D341Med (cell line): ENCODE results near the gene MRPS17.
"Not testable (repeated sequence)": the region's sequence is repeated elsewhere in the genome, so short reads cannot be mapped to it uniquely, and the experiment has no call there.

ENCODE experiments used
- DNase-seq: peaks from one replicate; pipeline ENCODE4 v3.0.0; 2012; ENCODE audit warnings: low spot score

MRPS17 gene

DNA sequence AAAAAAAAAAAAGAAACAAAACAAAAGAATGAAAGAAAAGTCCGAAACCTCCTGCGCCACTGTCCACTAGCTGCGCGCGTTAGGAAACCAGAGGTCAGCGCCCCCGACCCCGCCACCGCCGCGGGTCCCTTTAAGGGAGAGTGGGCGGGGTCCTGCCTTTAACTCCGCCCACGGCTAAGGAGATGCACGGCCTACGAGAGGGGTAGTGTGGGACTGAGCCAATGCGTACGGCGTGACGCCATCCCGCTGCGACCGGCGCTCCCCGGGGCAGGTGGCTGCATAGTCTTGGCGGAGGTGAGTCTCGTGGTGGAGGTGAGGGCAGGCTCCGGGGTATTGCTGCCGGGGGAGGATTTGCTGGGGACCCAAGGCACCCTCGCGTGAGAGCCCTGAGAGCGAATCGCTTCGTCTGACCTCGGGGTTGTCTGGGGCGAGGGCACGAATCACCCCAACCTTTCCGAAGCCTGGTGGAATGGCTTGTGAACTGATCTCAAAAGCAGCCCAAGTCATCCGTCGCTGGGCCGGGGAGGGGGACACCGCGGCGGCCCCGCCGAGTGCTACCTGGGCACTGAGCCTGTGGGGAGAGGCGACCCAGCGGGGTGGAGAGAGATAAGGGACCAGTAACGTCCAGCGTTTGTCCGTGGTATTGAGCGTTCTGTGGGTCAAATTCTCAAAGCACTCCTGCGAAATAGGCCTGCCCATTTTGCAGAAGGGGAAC is at the start of gene MRPS17:
Gene MRPS17 (plus strand): TSS at position 241 of the 715 bp plus-strand sequence. CDS start 1,319 bp downstream, outside the sequence.
- peak; percentile 98 for DNase-seq

DNA sequence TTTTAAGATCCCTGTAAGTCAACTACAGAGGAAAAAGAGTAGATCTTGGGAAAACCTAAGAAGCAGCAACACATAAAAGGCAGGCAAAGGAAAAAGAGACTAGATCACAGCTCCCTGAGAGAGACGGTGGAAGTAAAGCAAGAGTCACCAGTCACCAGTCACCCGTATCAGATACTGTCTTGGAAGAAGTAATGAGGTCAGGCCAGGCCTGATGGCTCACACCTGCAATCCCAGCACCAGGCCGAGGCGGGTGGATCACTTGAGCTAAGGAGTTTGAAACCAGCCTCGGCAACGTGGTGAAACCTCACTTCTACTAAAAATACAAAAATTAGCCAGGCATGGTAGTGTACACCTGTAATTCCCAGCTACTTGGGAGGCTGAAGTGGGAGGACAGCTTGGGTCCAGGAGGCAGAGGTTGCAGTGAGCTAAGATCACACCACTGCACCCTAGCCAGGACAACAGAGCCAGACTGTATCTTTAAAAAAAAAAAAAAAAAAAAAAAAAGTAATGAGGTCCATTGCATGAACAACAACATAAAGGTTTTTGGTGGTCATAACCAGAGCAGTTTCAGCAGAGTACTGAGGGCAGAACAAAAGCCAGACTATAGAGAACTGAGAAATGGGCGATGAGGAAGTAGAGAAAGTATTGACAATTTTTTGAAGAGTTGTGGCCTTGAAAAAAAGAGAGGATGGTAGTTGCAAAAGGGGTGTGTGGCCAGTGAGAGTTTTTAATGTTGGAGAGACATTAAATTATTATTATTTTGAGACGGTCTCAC is 47.5 kb upstream of the MRPS17 start:
- no peak for DNase-seq

DNA sequence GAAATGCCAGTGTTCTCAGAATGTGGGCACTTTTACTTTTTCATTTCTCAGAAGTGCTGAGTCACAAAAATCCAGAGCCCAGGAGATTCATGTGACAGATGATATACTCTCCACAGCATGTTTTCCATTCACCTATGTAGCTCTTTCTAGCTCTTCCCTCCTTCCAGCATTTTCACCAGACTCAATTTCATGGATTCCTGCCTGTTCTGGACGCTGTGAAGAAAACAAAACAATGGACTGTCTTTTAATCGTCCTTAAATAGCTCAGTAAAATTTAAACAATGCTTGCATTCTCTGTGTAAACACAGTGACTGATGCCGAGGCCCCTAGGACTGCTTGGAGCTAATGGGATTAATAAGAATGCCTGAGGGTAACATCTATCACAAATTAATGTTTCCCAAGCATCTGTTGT is 38.9 kb upstream of the MRPS17 start:
- DNase-seq, result no peak

DNA sequence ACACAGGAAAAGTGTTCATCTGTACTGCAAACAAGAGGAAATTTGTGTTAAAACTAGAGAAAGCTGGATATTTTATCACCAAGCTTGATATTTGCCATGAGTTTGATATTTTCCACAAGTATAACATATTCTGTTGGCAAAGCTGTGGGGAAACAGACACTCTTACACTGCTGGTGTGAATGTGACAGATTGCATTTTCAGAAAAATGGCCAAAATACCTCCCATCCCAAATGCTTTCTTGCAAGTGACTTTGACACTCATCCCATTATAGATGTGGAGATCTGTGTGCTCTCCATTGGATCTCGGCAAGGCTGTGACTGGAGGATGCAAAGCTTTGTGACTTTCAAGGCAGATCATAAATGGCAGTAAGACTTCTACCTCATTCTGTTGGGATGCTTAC is 33.9 kb upstream of the MRPS17 start:
- no peak for DNase-seq

DNA sequence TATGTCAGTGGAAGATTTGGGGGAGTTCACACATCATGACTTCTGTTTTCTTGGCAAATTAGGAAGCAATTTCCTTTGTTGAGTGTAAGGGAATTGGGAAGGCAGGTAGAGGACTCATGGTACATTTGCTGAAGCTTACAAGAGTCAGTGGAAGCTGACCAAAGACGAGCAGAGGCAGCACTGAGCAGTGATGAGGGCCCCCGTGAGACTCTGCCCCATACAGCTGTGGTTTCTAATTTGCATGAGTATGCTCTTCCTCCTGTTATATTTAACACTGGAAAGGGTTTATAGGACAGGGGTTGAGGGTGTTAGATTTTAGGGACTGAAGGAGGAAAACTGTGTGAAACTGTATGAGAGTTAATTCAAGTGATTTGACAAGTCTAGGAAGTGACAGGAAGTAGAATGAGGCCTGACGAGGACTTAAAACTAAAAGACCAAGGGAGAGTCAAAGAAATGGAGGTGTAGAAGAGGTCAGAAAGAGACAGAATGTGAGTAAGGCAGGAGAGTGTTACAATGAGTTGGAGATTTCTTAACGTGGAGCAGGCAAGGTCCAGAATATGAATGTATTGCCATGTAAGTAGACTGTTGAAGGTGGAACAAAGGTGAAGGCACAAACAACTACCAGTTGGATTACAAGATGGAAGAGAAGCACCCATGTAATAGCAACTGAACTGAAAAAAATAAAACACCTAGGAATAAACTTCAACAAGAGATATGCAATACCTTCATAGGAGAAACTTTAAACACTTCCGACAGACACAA is 23.5 kb upstream of the MRPS17 start:
- no peak for DNase-seq

DNA sequence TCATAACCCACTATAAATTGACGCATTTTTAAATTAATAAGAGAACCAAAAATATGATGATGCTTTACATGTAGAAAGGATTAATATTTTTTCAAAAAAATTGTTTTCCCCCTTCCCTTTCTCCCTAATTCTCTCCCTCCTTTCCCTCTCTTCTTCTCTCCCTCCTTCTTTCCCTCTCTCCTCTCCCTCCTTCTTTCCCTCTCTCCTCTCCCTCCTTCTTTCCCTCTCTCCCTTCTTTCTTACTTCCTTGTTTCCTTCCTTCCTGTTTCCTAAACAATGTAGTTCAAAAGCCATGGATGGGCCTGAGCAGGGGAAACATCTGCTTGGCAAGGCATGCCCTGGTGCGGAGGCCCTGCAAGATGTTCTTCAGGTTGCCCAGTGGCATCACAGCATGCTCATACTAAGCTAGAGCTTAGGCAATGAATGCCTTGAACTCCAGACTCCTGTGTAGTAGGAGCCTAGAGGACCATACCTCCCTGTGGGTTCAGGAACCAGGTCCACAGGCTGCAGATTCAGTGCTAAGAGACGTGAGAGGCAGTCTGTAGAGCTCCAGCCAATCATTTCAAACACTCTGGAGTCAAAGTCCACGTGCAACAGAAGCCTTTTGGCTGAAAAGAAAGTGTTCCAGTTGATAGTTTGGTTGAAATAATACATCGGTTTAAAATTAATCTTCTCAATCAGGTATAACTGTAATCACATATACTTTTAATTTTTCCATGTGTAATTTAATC is 20.1 kb upstream of the MRPS17 start:
- DNase-seq, result no peak

DNA sequence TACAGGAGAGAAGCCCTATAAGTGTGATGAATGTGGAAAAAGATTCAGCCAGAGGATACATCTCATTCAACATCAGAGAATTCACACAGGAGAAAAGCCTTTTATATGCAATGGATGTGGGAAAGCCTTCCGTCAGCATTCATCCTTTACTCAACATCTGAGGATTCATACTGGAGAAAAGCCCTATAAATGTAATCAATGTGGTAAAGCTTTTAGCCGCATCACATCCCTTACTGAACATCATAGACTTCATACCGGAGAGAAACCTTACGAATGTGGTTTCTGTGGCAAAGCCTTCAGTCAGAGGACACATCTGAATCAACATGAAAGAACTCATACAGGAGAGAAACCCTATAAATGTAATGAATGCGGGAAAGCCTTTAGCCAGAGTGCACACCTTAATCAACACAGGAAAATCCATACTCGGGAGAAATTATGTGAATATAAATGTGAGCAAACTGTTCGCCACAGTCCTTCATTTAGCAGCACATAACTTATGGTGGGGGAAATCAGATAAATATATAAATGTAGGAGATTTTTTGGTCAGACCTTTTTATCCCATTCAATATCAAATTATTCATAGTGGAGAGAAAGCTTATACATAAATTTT is 12.1 kb upstream of the MRPS17 start:
- DNase-seq, result no peak

DNA sequence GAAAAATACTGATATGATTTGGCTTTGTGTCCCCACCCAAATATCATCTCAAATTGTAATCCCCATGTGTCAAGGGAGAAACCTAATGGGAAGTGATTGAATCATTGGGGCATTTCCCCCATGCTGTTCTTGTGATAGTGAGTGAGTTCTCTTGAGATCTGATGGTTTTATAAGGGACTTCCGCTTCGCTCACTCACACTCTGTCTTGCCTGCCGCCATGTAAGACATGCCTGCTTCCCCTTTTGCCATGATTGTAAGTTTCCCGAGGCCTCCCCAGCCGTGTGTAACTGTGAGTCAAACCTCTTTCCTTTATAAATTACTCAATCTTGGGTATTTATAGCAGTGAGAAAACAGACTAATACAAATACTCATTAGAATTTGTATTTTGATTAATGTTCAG is 5.1 kb upstream of the MRPS17 start:
- no peak for DNase-seq

DNA sequence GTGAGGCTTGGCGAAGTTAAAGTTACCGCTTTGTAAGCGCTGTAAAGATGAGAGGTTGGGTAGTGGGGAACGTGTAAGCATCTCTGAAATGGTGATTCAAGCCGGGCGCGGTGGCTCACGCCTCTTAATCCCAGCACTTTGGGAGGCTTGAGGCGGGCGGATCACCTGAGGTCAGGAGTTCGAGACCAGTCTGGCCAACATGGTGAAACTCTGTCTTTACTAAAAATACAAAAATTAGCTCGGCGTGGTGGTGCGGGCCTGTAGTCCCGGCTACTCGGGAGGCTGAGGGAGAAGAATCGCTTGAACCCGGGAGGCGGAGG is 635 bp downstream of the MRPS17 start:
- not testable (repeated sequence) for DNase-seq

DNA sequence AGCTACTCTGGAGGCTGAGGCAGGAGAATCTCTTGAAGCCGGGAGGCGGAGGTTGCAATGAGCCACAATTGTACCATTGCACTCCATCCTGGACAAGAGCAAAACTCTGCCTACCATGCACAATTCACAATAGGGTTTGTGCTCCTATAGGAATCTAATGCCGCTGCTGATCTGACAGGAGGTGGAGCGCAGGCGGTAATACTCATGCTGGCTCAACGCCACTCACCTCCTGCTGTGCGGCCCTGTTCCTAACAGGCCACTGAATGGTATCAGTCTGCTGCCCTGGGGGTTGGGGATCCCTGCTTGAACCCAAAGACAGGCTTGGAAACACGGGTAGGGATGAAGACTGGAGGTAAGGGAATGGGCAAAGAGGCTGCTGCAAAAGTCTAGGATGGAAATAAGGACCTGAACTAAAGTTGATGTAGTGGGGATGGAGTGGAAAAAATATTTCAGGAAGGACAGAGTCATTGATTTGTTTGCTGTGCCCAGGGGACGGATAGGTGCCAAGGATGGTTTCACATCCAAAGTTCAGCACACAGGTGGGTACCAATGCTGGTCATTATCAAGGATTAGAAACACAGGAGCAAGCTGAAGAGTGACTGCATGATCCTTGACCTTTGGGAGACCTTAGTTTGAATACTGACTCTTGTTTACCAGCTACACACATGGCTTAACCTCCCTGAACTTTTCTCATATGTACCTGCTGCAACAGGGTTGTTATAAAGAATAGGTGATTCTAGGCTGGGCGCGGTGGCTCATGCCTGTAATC is 2.2 kb downstream of the MRPS17 start:
- DNase-seq, result no peak

DNA sequence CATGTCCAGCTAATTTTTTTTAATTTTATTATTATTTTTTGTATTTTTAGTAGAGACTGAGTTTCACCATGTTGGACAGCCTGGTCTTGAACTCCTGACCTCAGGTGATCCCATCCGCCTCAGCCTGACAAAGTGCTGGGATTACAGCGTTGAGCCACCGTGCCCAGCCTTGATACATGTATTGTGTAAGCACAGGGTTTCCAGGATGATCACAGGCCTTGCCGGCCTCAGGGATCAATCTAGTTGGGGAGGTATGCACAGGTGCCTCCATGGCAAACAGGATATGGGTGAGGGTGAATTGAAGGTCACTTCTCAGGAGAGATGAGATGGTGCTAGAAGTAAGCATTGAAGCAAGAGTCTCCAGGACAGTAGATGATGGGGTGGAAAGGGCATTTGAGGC is 5.5 kb downstream of the MRPS17 start:
- no peak for DNase-seq

DNA sequence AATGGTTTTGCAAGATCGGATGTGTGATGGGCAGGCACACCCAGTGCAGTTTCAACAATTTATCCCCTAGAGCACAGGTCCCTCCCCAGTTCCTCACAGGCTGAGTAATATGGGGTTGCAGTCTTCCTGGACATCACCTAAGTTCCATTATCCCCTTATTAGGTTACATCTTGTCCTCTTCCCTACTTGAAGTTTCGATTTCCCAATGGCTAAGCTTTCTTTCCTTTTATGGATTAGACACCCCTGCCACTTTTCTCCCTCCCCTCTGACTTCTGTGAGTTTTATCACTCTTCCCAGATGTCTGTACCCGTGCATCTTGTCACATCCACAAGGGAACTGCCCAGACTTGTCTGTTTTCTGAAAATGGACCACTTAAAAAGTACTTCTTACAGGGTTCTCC is 10.3 kb downstream of the MRPS17 start:
- DNase-seq, result no peak

DNA sequence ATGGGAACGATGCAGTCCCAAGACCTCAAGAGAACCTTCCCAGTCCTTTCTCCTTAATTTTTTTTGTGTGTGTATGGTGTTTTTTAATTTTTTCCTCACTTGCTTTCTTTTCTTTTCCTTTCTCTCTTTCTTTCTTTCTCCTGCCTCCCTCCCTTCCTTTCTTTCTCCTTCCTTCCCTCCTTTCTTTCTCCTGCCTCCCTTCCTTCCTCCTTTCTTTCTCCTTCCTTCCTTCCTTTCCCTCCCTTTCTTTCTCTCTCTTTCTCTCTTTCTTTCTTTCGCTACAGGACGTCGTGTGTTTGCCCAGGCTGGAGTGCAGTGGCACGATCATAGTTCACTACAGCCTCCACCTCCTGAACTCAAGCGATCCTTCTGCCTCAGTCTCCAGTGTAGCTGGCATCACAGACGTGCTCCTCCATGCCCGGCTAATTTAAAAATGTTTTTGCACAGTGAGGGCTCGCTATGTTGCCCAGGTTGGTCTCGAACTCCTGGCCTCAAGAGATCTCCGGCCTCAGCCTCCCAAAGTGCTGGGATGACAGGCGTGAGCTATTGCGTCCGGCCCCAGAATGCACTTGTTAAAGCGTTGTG is 12.0 kb downstream of the MRPS17 start:
- no peak for DNase-seq

DNA sequence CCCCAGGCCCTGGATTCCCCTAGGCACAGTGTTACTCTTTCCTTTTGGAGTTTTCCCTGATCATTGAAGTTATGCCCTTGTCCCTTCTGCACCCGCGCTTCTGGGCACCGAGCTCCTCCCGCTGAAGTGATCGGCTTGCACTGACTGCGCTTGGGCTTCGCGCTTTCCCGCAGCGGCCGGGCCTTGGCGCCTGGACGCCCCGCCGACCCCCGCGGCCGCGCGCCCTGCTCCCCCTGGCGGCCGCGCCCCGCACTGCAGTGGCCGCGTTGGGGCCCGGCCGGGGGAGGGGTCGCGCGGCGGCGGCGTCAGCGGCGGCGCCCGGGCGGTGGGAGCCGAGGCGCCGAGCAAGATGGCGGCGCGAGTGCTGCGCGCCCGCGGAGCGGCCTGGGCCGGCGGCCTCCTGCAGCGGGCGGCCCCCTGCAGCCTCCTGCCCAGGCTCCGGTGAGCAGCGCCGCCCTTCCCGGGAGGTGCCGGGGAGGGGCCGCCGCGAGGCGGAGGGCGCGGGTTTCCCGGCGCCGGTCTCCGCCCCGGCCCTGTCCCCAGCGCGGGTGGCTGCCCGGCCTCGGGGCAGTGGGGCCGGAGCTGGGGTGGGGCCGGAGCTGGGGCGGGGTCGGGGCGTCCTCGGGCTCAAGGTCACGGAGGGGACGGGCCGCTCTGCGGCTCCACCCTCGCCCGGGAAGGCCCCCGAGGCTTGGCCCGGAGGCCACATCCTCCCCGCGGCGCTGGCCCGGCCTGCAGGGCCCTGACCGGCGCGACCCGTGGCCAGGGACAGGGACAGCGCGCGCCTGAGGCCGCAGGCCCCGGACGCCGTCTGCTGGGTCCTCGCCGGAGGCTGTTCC is 12.8 kb downstream of the MRPS17 start, which contains the start of gene NIPSNAP2:
Gene NIPSNAP2 (plus strand): TSS at position 325 of the 839 bp plus-strand sequence. CDS start 25 bp downstream, at position 350.
- peak; percentile 97 for DNase-seq

DNA sequence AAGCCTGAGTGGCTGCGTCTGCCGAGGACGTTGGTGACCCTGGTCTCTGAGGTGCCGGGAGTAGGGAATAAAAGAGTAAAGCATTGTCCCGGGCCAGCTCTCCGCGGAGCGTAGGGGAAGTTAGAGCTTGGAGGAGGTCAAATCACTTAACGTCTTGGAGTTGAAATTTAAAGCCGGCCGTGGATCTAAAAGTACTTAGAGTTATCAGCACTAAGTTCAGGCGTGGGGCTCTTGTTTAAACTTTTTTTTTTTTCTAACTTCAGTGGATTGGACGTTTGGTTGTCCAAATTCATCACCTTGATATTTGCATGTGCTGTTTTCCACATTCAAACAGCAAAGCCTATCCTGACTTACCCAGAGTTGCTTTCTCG is 13.4 kb downstream of the MRPS17 start:
- no peak for DNase-seq

DNA sequence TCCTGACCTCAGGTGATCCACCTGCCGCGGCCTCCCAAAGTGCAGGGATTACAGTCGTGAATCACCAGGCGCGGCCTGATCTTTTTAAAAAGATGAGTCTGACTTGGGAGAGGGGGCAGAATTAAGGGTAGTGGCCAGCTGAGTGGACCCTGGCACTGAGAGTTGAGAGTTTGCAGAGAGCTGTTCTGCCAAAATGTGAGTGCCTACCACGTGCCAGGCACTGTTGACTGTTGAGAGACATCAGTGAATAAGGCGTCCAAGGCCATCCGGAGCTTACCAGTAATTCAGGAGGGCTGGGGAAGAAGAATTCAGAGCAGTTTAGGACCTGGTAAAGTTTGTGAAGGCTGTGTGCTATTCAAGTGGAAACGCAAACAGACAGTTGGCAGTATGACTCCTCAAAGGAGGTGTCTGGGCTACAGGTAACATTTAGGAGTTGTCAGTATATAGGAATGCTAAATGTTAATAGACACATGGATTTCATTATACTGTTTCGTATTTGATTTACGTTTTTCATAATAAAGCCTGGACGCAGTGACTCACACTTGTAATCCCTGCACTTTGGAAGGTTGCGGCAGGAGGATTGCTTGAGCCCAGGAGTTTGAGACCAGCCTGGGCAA is 14.2 kb downstream of the MRPS17 start:
- no peak for DNase-seq

DNA sequence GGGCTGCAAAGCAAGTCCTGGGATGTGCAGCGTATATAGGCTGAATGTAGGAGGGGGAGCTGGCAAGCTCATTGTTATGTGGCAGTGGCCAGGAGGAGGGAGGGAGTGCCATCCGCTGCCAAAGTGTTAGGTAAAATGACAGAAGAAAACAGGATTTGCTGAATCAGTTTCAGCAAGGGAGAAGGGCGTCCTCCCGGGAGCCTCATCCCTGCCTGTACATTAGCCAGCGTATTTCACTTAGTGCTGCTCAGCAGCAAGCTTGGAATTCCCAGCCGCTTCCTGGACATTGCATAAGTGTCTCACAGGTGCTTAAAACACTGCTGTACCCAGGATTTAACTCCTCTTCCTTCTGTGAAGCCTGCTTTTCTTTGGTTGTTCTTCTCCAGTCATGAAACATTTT is 15.2 kb downstream of the MRPS17 start:
- peak; percentile 47 for DNase-seq

DNA sequence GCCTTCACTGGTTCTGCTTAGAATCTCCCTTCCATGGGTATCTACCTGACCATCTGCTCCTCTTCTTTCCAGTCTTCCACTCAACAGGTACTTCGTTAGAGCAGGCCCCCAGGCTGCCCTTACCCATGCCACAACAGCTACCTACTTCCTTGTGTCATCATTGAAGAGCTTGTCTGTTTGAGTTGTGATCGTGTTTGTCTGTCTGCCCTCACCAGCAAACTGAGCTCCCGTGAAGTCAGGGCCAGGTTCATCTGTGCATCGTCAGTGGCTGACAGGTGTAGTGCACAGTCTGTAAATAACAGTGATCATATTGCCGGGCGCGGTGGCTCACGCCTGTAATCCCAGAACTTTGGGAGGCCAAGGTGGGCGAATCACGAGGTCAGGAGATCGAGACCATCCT is 17.7 kb downstream of the MRPS17 start:
- DNase-seq, result no peak

DNA sequence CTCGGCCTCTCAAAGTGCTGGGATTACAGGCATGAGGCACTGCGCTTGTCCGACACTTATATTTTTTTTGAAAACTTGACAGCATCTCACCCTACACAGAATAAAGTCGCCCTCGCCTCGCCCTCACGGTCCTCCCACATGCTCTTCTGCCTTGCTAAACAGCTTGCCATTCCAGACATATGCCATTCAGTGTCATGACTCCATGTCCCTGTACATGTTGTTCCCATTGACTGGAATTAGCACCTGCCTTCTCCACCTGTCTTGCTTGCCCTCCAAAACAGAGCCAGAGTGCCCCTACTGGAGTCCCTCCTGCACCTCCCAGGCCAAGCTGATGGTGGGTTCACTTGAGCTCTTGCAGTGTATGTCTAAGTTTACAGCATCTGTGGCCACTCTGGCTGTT is 18.9 kb downstream of the MRPS17 start:
- DNase-seq, result no peak
